ENCODE results near the gene ANXA1. TPM values are rescaled to one million over a fixed set of nuclear protein-coding genes. Genes with fewer than 3 reads are reported as not detected.

The ANXA1 gene
- total and polyA plus RNA-seq, 11 donors = 29.4 to 139 (median 52.7) TPM

GRCh38 chr9:73199448-73199847 is 47.8 kb downstream of the ANXA1 start:
- 54 to 64% (median 59%) methylated on average over 2 of the region's 2 CpGs for WGBS, 4 donors
- intact Hi-C loops (cut with DNase I) = no loop called here

GRCh38 chr9:73199886-73200285 is 48.2 kb downstream of the ANXA1 start:
- H3K36me3 ChIP-seq = no peaks in the 10 kb centered on the region
- peak in 1 of 12 donors; percentile 7 for TF ChIP-seq CTCF (IDR thresholded peaks at IDR 0.05)
- no peak for TF ChIP-seq POLR2A (IDR thresholded peaks at IDR 0.05)
- WGBS, 4 donors = 54 to 74% (median 66%) methylated on average over 10 of the region's 10 CpGs
- no peak for ATAC-seq
- no peaks in the 10 kb centered on the region for H3K4me1 ChIP-seq
- no peak overlapping the region for H3K4me3 ChIP-seq
- DNase-seq = no peak
- intact Hi-C loops (cut with DNase I) = loop anchor here in 8 of 10 donors (5.0 to 10.0 kb wide), 5 partner anchors 365 to 1545 kb away; no protein-coding TSS in a partner anchor
- no peaks in the 10 kb centered on the region for H3K9me3 ChIP-seq
- H3K27ac ChIP-seq = no peak overlapping the region
- H3K27me3 ChIP-seq = peaks cover 0 to 19% (median 0%) of the 10 kb centered on the region in 9 donors

More at GRCh38 chr9:73199448-73199847, 47.8 kb downstream of the ANXA1 start:
- Histone ChIP-seq H3K4me1 (no peaks in the 10 kb centered on the region), H3K4me3 (no peak overlapping the region), H3K27ac (no peak overlapping the region), H3K36me3 (no peaks in the 10 kb centered on the region), H3K27me3 (peaks cover 0 to 19% (median 0%) of the 10 kb centered on the region in 9 donors), H3K9me3 (no peaks in the 10 kb centered on the region)
- ATAC-seq (no peak), DNase-seq (no peak)
- TF ChIP-seq POLR2A (IDR thresholded peaks at IDR 0.05) (no peak), CTCF (IDR thresholded peaks at IDR 0.05) (no peak)

GRCh38 chr9:73200694-73201452 is 49.2 kb downstream of the ANXA1 start:
- H3K27me3 ChIP-seq = peaks cover 0 to 19% (median 0%) of the 10 kb centered on the region in 9 donors
- TF ChIP-seq POLR2A (IDR thresholded peaks at IDR 0.05) (no peak), CTCF (IDR thresholded peaks at IDR 0.05) (peak; percentile 27 to 63 (median 50))
- ATAC-seq (no peak), DNase-seq (no peak)
- 37 to 51% (median 42%) methylated on average over 9 of the region's 9 CpGs for WGBS, 4 donors
- H3K4me1 ChIP-seq = no peaks in the 10 kb centered on the region
- H3K4me3 ChIP-seq = no peak overlapping the region
- H3K36me3 ChIP-seq = no peaks in the 10 kb centered on the region
- no peaks in the 10 kb centered on the region for H3K9me3 ChIP-seq
- H3K27ac ChIP-seq = no peak overlapping the region
- intact Hi-C loops (cut with DNase I) = loop anchor here in 8 of 10 donors (5.0 to 10.0 kb wide), 5 partner anchors 364 to 1544 kb away; no protein-coding TSS in a partner anchor

GRCh38 chr9:73202980-73203379 is 51.3 kb downstream of the ANXA1 start:
- H3K27ac ChIP-seq = no peak overlapping the region
- peaks cover 0 to 13% (median 0%) of the 10 kb centered on the region in 9 donors for H3K27me3 ChIP-seq
- WGBS, 4 donors = 0 to 9% (median 0%) methylated on average over 1 of the region's 1 CpG
- no peak for DNase-seq
- ATAC-seq = no peak
- intact Hi-C loops (cut with DNase I) = loop anchor here in 8 of 10 donors (5.0 to 10.0 kb wide), 5 partner anchors 362 to 1542 kb away; no protein-coding TSS in a partner anchor
- no peak overlapping the region for H3K4me3 ChIP-seq
- H3K9me3 ChIP-seq = no peaks in the 10 kb centered on the region
- TF ChIP-seq CTCF (IDR thresholded peaks at IDR 0.05) (no peak), POLR2A (IDR thresholded peaks at IDR 0.05) (no peak)
- no peaks in the 10 kb centered on the region for H3K4me1 ChIP-seq
- H3K36me3 ChIP-seq = no peaks in the 10 kb centered on the region
